RWPE1 (cell line): ENCODE measurements around the gene ETFB.
A peak's percentile ranks its signal among the peaks of the same experiment; 100 is the strongest.

Experiments used
- CTCF ChIA-PET: fragments of 350-600 bp; sonication (Branson Sonifier 250); formaldehyde crosslinking; extraction: SDS; loops from one replicate; lab custom pipeline; 2021; lab: Yijun Ruan, JAX
- POLR2A ChIA-PET: fragments of 400-600 bp; formaldehyde crosslinking; extraction: SDS; loops from one replicate; lab custom pipeline; 2020; ENCODE audit warnings: antibody characterized with exemption; ENCODE audit not compliant: low non-redundant PET; lab: Yijun Ruan, JAX
- DNase-seq: peaks from one replicate; pipeline ENCODE4 v3.0.0; 2012; ENCODE audit warnings: low spot score
- H3K27ac ChIP-seq: fragments of 450-650 bp; 2 replicates; pipeline ENCODE4 v1.5.1; 2017
- TF ChIP-seq, protein P1 (sequence below): fragments of 450-650 bp; conservative IDR thresholded peaks from 2 replicates; pipeline ENCODE4 v1.5.1; 2017; ENCODE audit warnings: low read depth, mild to moderate bottlenecking

The ETFB gene

DNA sequence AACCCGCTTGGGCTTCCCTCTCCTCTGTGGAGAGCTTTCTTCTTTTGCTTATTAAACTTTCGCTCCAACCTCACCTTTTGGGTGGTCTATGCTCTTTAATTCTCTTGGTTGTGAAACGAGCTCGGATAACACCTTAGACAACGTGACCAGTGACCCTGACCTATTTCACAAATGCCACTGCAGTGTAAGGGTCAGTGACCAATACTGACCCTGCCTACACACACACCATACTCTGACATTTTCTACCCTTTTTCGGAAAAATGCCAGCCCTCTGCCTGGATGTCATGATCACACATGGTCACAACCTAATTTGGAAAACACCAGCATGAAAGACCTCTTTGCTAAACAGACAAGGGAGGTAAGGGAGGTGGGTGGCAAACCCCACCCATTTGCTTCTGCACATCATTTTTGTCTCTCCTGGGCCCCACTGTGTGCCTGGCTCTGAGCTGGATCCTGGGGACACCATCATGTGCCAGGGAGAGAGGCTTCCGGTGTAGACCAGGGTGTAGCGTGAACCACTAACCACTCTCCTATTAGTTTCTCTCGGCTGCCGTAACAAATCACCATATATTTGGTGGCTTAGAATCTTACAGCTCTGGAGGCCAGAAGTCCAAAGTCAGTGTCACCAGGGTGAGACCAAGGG is 9.9 kb downstream of the ETFB start:
- DNase-seq = no peak
- CTCF ChIA-PET = interaction anchor here (0.6 to 0.7 kb wide), 3 partner anchors 54 to 1638 kb away, joined by 3 to 5 read pairs (median 3); no protein-coding TSS in a partner anchor
- no peak overlapping the region for H3K27ac ChIP-seq
- POLR2A ChIA-PET = no interaction called here
- TF ChIP-seq, protein P1, sequence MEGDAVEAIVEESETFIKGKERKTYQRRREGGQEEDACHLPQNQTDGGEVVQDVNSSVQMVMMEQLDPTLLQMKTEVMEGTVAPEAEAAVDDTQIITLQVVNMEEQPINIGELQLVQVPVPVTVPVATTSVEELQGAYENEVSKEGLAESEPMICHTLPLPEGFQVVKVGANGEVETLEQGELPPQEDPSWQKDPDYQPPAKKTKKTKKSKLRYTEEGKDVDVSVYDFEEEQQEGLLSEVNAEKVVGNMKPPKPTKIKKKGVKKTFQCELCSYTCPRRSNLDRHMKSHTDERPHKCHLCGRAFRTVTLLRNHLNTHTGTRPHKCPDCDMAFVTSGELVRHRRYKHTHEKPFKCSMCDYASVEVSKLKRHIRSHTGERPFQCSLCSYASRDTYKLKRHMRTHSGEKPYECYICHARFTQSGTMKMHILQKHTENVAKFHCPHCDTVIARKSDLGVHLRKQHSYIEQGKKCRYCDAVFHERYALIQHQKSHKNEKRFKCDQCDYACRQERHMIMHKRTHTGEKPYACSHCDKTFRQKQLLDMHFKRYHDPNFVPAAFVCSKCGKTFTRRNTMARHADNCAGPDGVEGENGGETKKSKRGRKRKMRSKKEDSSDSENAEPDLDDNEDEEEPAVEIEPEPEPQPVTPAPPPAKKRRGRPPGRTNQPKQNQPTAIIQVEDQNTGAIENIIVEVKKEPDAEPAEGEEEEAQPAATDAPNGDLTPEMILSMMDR = no peak

DNA sequence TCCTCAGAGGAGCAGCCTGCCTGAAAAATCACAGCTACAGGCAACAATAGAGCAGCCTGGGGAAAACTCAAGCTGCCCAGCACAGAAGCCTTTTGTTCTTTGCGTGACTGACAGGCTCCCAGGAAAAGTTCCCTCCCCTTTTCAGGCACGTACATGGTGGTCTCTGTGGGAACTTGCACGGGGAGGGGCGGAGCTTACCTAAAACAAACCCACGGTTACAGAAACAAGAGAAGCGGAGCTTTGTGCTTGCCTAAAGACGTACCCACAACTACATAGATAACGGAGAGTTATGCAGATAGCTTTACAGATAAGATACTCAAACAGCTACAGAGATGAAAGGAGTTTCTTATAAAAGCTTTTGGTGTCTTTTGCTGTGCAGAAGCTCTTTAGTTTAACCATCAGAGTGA is 11.4 kb downstream of the ETFB start:
- POLR2A ChIA-PET = no interaction called here
- CTCF ChIA-PET = no interaction called here
- H3K27ac ChIP-seq = no peak overlapping the region
- DNase-seq = no peak
- TF ChIP-seq, protein P1 = no peak

DNA sequence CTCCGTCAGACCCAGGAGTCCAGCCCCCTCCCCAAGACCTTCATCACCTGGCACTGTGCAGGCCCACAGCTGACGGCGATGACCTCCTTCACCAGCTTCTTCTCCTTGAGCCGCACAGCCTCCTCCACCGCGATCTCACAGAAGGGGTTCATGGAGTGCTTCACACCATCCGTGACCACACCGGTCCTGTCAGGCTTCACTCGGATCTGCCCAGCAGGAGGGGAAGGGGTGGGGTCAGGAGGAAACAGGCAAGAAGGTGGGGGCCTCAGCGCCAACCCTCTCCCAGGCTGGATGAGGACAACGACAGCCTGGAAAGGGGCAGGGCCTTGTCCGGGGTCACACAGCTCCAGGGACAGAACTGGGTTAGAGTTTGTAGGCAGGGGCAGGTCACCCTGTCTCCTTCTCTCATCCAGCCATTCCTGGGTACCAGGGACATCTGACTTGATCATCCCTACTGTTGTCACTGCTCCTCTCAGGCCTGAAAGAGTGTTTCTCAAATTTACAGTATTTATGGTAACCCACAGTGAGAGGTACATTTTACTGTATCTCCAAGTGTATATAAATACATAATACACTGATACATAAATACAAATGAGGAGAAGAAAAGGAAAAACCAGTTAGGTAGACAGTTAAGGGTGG is 12.0 kb downstream of the ETFB start:
- POLR2A ChIA-PET = no interaction called here
- DNase-seq = no peak
- TF ChIP-seq, protein P1 = no peak
- CTCF ChIA-PET = no interaction called here
- no peak overlapping the region for H3K27ac ChIP-seq

DNA sequence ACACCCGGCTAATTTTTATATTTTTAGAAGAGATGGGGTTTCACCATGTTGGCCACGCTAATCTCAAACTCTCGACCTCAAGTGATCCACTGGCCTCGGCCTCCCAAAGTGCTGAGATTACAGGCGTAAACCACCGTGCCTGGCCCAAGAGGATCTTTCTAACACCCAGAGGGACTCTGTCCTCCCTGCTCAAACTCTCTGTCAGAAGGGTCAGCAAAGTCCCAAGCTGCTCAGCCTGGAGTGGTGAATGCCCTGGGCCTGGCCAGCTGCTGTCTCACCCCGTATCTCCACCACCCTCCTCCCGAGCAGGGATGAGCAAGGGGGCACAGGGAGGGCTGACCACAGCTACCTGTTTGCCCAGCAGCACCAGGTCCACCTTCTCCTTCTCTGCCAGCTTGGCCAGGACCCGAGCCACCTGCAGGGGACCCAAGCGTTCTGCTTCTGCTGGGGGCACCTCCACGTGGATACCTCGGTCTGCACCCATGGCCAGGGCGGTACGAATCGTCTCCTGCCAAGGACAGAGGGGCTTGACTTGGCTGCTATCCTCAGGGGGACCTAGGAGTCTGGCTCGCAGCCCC is 13.3 kb downstream of the ETFB start:
- ChIA-PET CTCF (no interaction called here), POLR2A (no interaction called here)
- no peak for DNase-seq
- TF ChIP-seq, protein P1 = no peak
- H3K27ac ChIP-seq = peak overlapping the region; percentile 81

DNA sequence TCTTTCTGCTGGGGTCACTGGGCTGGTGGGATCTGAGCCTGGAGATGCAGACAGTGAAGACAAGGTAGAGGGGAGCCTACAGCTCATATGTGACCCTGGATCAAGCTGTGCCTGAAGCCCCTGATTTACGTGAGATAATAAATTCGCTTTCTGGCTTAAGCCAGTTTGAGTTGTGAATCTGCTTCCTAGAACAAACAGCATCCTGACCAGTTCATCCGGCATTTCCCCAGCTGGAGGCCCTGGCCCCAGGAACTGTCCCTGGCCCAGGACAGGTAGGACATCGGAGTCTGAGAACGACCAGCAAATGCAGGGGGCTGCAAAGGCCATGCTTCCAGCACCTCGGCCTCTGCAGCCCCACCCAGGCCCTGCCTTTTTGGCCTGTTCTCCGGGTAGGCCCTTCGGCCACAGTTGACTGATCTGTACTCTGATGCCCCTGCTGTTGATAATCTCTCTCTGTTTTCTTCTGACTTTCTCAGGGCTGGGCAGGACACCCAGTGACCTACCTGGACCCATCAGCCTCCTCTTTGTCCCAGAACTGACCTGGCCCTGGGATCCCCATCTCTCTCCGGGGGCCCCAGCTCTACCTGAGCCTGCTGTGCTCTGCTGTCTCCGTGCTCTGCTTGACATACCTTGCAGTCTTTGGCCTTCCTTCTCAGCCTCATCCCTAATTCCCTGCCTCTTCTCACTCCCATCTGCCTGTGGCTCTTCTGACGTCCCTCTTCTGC is 14.8 kb downstream of the ETFB start:
- ChIA-PET CTCF (interaction anchor here (0.8 kb wide), 1 partner anchor 70 kb away, joined by 3 read pairs; no protein-coding TSS in a partner anchor), POLR2A (no interaction called here)
- peak overlapping the region; percentile 81 for H3K27ac ChIP-seq
- TF ChIP-seq, protein P1 = no peak
- DNase-seq = no peak

DNA sequence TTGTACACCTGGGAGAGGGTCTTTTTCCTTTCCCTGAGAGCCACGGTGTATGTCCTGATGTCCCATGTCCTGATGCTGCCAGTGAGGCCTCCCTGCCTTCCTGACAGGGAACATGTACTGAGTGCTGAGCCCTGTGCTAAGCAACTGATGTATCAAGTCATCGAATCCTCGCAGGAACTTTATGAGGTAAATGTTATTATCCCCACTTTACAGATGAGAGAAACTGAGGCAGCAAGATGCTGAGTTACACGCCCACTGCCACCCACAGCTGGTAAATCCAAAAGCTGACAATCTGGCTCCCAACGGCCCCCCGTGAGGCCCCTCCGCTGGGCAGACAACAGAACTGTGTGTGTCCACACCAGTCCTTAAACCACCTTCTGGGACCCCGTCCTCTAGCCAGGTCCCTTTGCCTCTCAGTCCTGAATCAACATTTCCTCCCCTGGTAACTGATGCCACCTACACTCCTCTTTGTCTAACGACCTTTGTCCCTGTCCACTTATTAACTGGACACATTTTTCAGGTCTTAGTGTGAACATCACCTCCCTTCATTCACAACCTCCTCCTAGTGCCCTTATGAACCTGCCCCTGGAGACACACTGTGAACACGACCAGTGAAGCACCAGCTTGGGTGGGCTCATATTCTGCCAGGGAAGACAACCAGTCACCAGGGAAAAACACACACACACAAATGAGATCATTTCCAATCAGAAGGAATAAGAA is 18.8 kb downstream of the ETFB start:
- ChIA-PET CTCF (no interaction called here), POLR2A (no interaction called here)
- TF ChIP-seq, protein P1 = no peak
- no peak for DNase-seq
- H3K27ac ChIP-seq = no peak overlapping the region
